ENCODE measurements around the gene MYRFL. TPM values are rescaled to one million over a fixed set of nuclear protein-coding genes. Genes with fewer than 3 reads are reported as not detected.

The MYRFL gene
- total and polyA plus RNA-seq, 3 experiments from 2014 or later, result not detected

GRCh38 chr12:69835081-69835480 is 10.1 kb downstream of the MYRFL start:
- Histone ChIP-seq H3K9me3 (ENCODE audit: low read length) (no peaks in the 10 kb centered on the region), H3K27ac (ENCODE audit: low read depth, low read length) (no peak overlapping the region), H3K27me3 (ENCODE audit: insufficient read depth, low read length, poor library complexity, severe bottlenecking) (no peaks in the 10 kb centered on the region), H3K4me1 (ENCODE audit: insufficient read depth, low read length) (no peaks in the 10 kb centered on the region), H3K36me3 (ENCODE audit: insufficient read depth, low read length) (no peaks in the 10 kb centered on the region), H3K4me3 (ENCODE audit: low read length) (no peak overlapping the region)
- H3K27me3 Mint-ChIP-seq, result peaks cover 4 to 17% of the 10 kb centered on the region in 2 donors
- CTCF ChIA-PET, result no interaction called here
- POLR2A ChIA-PET, result no interaction called here
- H3K27ac Mint-ChIP-seq, result no peak overlapping the region
- no peaks in the 10 kb centered on the region for H3K4me1 Mint-ChIP-seq
- no peaks in the 10 kb centered on the region for H3K9me3 Mint-ChIP-seq
- H3K4me3 Mint-ChIP-seq, result no peak overlapping the region
- no peak for DNase-seq
- no peaks in the 10 kb centered on the region for H3K36me3 Mint-ChIP-seq

DNA sequence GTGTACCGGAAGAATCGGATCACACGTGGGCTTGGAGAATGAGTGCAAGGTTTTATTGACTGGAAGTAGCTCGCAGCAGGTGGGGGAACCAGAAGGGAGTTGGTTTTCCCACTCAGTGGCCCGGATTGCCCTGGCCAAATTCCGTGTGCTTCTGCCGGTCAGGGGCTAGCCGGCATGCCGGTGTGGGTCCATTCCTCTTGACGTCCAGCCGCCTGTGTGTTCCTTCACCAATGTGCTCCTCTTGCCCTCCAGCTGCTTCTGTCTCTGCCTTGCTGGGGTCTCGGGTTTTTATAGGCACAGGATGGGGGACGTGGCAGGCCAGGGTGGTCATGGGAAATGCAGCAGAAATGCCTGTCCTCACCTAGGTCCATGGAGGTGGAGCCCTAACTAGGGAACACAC is 11.0 kb downstream of the MYRFL start:
- Mint-ChIP-seq H3K36me3 (no peaks in the 10 kb centered on the region), H3K27me3 (peaks cover 4 to 16% of the 10 kb centered on the region in 2 donors), H3K9me3 (no peaks in the 10 kb centered on the region), H3K27ac (no peak overlapping the region), H3K4me3 (no peak overlapping the region), H3K4me1 (no peaks in the 10 kb centered on the region)
- Histone ChIP-seq H3K27me3 (ENCODE audit: insufficient read depth, low read length, poor library complexity, severe bottlenecking) (no peaks in the 10 kb centered on the region), H3K36me3 (ENCODE audit: insufficient read depth, low read length) (no peaks in the 10 kb centered on the region), H3K4me1 (ENCODE audit: insufficient read depth, low read length) (no peaks in the 10 kb centered on the region), H3K27ac (ENCODE audit: low read depth, low read length) (no peak overlapping the region), H3K4me3 (ENCODE audit: low read length) (no peak overlapping the region), H3K9me3 (ENCODE audit: low read length) (no peaks in the 10 kb centered on the region)
- no peak for DNase-seq
- ChIA-PET CTCF (no interaction called here), POLR2A (no interaction called here)

DNA sequence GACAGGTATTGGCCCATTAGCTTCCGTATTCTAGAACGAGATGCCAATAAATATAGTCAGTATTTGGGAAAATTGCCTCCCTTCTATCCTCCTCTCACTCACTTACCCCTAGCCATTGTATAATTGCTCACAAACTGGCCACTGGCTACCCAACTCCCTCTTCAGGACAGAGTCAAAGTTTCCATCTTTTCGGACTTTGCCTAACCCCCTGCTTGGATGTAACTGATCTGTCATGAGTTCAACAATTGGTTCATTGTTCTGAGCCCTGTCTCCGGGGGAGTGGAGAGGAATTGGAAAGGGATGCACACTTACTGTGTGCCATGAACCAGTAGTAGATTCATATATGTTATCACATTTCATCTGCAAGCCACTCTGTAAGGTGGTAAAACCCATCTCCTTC is 12.2 kb downstream of the MYRFL start:
- H3K9me3 ChIP-seq (ENCODE audit: low read length), result no peaks in the 10 kb centered on the region
- ChIA-PET POLR2A (no interaction called here), CTCF (no interaction called here)
- no peak for DNase-seq
- Mint-ChIP-seq H3K9me3 (no peaks in the 10 kb centered on the region), H3K27ac (no peak overlapping the region), H3K36me3 (no peaks in the 10 kb centered on the region), H3K27me3 (peaks cover 5 to 21% of the 10 kb centered on the region in 2 donors), H3K4me1 (no peaks in the 10 kb centered on the region), H3K4me3 (no peak overlapping the region)
- no peaks in the 10 kb centered on the region for H3K27me3 ChIP-seq (ENCODE audit: insufficient read depth, low read length, poor library complexity, severe bottlenecking)
- H3K36me3 ChIP-seq (ENCODE audit: insufficient read depth, low read length), result no peaks in the 10 kb centered on the region
- no peaks in the 10 kb centered on the region for H3K4me1 ChIP-seq (ENCODE audit: insufficient read depth, low read length)
- H3K4me3 ChIP-seq (ENCODE audit: low read length), result no peak overlapping the region
- no peak overlapping the region for H3K27ac ChIP-seq (ENCODE audit: low read depth, low read length)

DNA sequence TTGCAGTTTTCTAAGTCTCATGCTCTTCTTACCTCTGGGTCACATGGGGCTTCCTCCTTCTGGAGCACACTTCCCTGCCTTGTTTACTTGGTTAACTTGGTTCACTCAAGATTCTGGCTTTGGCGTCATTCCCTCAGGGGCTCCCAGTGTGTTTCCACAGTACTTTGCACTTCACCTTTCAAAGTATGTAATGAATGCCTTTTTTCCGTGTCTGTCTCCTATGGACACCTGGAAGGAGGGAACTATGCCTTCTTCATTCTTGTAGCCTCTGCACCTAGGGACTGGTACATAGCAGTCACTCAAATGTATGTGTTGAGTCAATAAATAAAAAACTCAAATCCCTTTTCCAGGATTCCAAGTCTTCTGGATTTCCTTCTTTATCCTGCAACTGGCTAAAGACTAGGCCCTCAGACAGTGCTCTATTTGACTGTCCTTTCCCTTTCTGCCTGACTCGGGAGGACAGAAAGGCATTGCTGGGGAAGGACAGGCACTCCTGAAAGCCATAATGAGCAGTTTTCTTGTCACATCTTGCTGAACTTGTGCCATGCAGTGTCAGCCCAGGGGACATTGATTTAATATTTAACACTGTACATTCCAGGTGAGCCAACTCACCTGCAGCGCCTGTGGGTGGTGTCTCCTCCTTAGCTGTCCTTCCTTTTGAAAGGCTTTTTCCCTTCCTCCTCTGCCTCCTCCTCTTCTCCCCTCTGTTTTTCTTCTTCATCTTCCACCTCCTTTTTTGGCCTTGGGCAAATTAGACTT is 12.8 kb downstream of the MYRFL start:
- no peaks in the 10 kb centered on the region for H3K9me3 Mint-ChIP-seq

DNA sequence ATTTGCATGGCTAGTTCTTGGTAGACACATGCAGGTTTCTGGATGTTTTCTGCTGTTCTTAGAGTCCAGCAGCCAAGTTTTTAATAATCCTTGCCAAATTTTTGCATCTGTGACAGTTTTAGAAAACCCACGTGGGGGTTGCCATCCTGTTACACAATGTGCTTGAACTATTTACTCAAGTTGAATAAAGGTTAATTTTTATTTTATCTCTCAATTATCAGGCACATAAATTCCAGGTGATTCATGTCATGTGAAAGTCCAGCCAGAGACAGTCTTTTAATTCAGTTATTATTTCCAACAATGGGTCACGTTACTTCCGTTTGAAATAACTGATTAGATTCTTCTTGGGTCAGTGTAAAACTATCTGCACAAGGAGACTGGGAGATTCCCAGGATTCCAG is 15.7 kb downstream of the MYRFL start:
- POLR2A ChIA-PET, result no interaction called here
- no peak for DNase-seq
- Mint-ChIP-seq H3K36me3 (no peaks in the 10 kb centered on the region), H3K27me3 (peaks cover 14 to 15% of the 10 kb centered on the region in 2 donors), H3K9me3 (no peaks in the 10 kb centered on the region), H3K27ac (no peak overlapping the region), H3K4me3 (no peak overlapping the region), H3K4me1 (no peaks in the 10 kb centered on the region)
- Histone ChIP-seq H3K4me1 (ENCODE audit: insufficient read depth, low read length) (no peaks in the 10 kb centered on the region), H3K27me3 (ENCODE audit: insufficient read depth, low read length, poor library complexity, severe bottlenecking) (no peaks in the 10 kb centered on the region), H3K4me3 (ENCODE audit: low read length) (no peak overlapping the region), H3K9me3 (ENCODE audit: low read length) (no peaks in the 10 kb centered on the region), H3K27ac (ENCODE audit: low read depth, low read length) (no peak overlapping the region), H3K36me3 (ENCODE audit: insufficient read depth, low read length) (no peaks in the 10 kb centered on the region)
- CTCF ChIA-PET, result no interaction called here

More for the DNA sequence above, 12.8 kb downstream of the MYRFL start:
- Mint-ChIP-seq H3K4me3 (no peak overlapping the region), H3K4me1 (no peaks in the 10 kb centered on the region), H3K27me3 (peaks cover 5 to 18% of the 10 kb centered on the region in 2 donors), H3K36me3 (no peaks in the 10 kb centered on the region), H3K27ac (no peak overlapping the region)
- Histone ChIP-seq H3K27me3 (ENCODE audit: insufficient read depth, low read length, poor library complexity, severe bottlenecking) (no peaks in the 10 kb centered on the region), H3K4me3 (ENCODE audit: low read length) (no peak overlapping the region), H3K36me3 (ENCODE audit: insufficient read depth, low read length) (no peaks in the 10 kb centered on the region), H3K9me3 (ENCODE audit: low read length) (no peaks in the 10 kb centered on the region), H3K4me1 (ENCODE audit: insufficient read depth, low read length) (no peaks in the 10 kb centered on the region), H3K27ac (ENCODE audit: low read depth, low read length) (no peak overlapping the region)
- POLR2A ChIA-PET, result no interaction called here
- DNase-seq, result no peak
- CTCF ChIA-PET, result no interaction called here

- H3K27me3 Mint-ChIP-seq, result peaks cover 14 to 18% of the 10 kb centered on the region in 2 donors
- Histone ChIP-seq H3K4me1 (ENCODE audit: insufficient read depth, low read length) (no peaks in the 10 kb centered on the region), H3K9me3 (ENCODE audit: low read length) (no peaks in the 10 kb centered on the region), H3K36me3 (ENCODE audit: insufficient read depth, low read length) (no peaks in the 10 kb centered on the region), H3K27me3 (ENCODE audit: insufficient read depth, low read length, poor library complexity, severe bottlenecking) (no peaks in the 10 kb centered on the region), H3K27ac (ENCODE audit: low read depth, low read length) (no peak overlapping the region), H3K4me3 (ENCODE audit: low read length) (no peak overlapping the region)
- no peak for DNase-seq
- no peak overlapping the region for H3K4me3 Mint-ChIP-seq
- no peak overlapping the region for H3K27ac Mint-ChIP-seq
- no peaks in the 10 kb centered on the region for H3K9me3 Mint-ChIP-seq
- H3K4me1 Mint-ChIP-seq, result no peaks in the 10 kb centered on the region
- H3K36me3 Mint-ChIP-seq, result no peaks in the 10 kb centered on the region
- ChIA-PET POLR2A (no interaction called here), CTCF (no interaction called here)
Measured at GRCh38 chr12:69843608-69844007, 18.6 kb downstream of the MYRFL start.

DNA sequence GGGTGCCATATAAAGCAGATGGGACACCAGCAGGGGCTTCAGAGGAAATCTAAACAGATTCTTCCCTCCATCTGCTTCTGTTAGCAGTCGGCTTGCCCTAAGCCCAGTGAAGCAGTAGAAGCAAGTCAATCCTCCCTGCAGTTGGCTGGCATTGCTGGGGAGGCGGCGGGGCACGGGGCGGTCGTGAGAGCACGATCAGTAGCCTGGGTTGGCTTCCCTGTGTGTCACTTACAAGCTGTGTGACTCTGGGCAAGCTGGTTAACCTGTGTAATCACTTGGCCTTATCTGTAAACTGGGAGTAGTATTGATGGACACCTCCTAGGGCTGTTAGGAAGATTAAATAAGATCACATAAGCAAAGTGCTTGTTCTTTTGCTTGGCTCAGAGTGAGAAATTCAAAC is 19.4 kb downstream of the MYRFL start:
- ChIA-PET CTCF (no interaction called here), POLR2A (no interaction called here)
- H3K36me3 ChIP-seq (ENCODE audit: insufficient read depth, low read length), result no peaks in the 10 kb centered on the region
- H3K27me3 ChIP-seq (ENCODE audit: insufficient read depth, low read length, poor library complexity, severe bottlenecking), result no peaks in the 10 kb centered on the region
- H3K27ac ChIP-seq (ENCODE audit: low read depth, low read length), result no peak overlapping the region
- no peaks in the 10 kb centered on the region for H3K9me3 Mint-ChIP-seq
- peaks cover 15 to 16% of the 10 kb centered on the region in 2 donors for H3K27me3 Mint-ChIP-seq
- no peak for DNase-seq
- H3K4me3 Mint-ChIP-seq, result no peak overlapping the region
- no peaks in the 10 kb centered on the region for H3K36me3 Mint-ChIP-seq
- H3K9me3 ChIP-seq (ENCODE audit: low read length), result no peaks in the 10 kb centered on the region
- H3K4me1 Mint-ChIP-seq, result no peaks in the 10 kb centered on the region
- H3K27ac Mint-ChIP-seq, result no peak overlapping the region
- no peaks in the 10 kb centered on the region for H3K4me1 ChIP-seq (ENCODE audit: insufficient read depth, low read length)
- H3K4me3 ChIP-seq (ENCODE audit: low read length), result no peak overlapping the region

GRCh38 chr12:69844836-69845235 is 19.8 kb downstream of the MYRFL start:
- Mint-ChIP-seq H3K4me1 (no peaks in the 10 kb centered on the region), H3K4me3 (no peak overlapping the region), H3K9me3 (no peaks in the 10 kb centered on the region), H3K27ac (no peak overlapping the region), H3K27me3 (peaks cover 16 to 17% of the 10 kb centered on the region in 2 donors), H3K36me3 (no peaks in the 10 kb centered on the region)
- no peaks in the 10 kb centered on the region for H3K27me3 ChIP-seq (ENCODE audit: insufficient read depth, low read length, poor library complexity, severe bottlenecking)
- H3K9me3 ChIP-seq (ENCODE audit: low read length), result no peaks in the 10 kb centered on the region
- H3K4me3 ChIP-seq (ENCODE audit: low read length), result no peak overlapping the region
- H3K27ac ChIP-seq (ENCODE audit: low read depth, low read length), result no peak overlapping the region
- CTCF ChIA-PET, result interaction anchor here (0.7 kb wide), 1 partner anchor 73 kb away, joined by 3 read pairs; no protein-coding TSS in a partner anchor
- no peak for DNase-seq
- no peaks in the 10 kb centered on the region for H3K36me3 ChIP-seq (ENCODE audit: insufficient read depth, low read length)
- POLR2A ChIA-PET, result no interaction called here
- no peaks in the 10 kb centered on the region for H3K4me1 ChIP-seq (ENCODE audit: insufficient read depth, low read length)

Data from CD8-positive, alpha-beta memory T cell (primary cell).